DND-41 (cell line): ENCODE data around the gene MKI67.

ENCODE experiments used
- EZH2 ChIP-seq: IDR thresholded peaks from 3 replicates; pipeline ENCODE4 v1.6.1; 2012; ENCODE audit warnings: borderline replicate concordance, low read depth, mild to moderate bottlenecking, moderate library complexity, low read length, inconsistent platforms; ENCODE audit not compliant: severe bottlenecking
- TF ChIP-seq, protein P1 (sequence below): IDR thresholded peaks from 2 replicates; pipeline ENCODE4 v1.5.1; 2012; ENCODE audit warnings: borderline replicate concordance, low read length, moderate library complexity, mild to moderate bottlenecking; ENCODE audit not compliant: poor library complexity, severe bottlenecking; ENCODE audit errors: extremely low read depth

DNA sequence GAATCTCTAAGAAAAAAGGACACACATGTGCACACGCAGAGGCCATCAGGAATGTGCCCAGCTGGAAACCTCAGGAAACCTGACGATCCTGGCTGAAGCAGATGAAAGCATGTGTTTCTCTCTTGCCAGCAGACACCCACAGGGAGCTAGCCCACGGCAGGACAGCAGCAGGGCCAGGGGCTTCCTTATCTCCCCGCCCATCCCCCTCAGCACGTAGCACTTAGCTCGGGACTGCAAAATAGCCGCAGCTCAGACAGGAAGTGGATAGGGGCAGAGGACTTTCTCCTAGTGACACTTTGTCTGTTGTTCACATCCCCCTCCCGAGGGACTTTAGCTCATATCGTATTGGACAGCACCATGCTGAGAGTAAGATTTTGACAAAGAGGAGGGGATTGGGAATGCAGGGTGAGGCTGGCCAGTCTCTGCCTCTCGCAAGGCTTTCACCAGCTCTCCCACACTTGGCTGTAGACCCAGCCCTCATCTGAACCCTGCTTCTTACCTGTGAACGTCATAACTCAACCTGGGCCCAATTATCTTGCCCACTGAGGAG, 63.8 kb downstream of the MKI67 start:
- TF ChIP-seq, protein P1, sequence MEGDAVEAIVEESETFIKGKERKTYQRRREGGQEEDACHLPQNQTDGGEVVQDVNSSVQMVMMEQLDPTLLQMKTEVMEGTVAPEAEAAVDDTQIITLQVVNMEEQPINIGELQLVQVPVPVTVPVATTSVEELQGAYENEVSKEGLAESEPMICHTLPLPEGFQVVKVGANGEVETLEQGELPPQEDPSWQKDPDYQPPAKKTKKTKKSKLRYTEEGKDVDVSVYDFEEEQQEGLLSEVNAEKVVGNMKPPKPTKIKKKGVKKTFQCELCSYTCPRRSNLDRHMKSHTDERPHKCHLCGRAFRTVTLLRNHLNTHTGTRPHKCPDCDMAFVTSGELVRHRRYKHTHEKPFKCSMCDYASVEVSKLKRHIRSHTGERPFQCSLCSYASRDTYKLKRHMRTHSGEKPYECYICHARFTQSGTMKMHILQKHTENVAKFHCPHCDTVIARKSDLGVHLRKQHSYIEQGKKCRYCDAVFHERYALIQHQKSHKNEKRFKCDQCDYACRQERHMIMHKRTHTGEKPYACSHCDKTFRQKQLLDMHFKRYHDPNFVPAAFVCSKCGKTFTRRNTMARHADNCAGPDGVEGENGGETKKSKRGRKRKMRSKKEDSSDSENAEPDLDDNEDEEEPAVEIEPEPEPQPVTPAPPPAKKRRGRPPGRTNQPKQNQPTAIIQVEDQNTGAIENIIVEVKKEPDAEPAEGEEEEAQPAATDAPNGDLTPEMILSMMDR: no peak
- no peak for TF ChIP-seq EZH2
